ENCODE measurements around the gene CEP164. TPM values are rescaled to one million over a fixed set of nuclear protein-coding genes. Genes with fewer than 3 reads are reported as not detected.

The CEP164 gene
- total and polyA plus RNA-seq, 10 of the 15 experiments (the other 5 are each of a cell fraction or from before 2014, with no cell fraction given) = 4.2 to 31.2 (median 20.2) TPM

DNA sequence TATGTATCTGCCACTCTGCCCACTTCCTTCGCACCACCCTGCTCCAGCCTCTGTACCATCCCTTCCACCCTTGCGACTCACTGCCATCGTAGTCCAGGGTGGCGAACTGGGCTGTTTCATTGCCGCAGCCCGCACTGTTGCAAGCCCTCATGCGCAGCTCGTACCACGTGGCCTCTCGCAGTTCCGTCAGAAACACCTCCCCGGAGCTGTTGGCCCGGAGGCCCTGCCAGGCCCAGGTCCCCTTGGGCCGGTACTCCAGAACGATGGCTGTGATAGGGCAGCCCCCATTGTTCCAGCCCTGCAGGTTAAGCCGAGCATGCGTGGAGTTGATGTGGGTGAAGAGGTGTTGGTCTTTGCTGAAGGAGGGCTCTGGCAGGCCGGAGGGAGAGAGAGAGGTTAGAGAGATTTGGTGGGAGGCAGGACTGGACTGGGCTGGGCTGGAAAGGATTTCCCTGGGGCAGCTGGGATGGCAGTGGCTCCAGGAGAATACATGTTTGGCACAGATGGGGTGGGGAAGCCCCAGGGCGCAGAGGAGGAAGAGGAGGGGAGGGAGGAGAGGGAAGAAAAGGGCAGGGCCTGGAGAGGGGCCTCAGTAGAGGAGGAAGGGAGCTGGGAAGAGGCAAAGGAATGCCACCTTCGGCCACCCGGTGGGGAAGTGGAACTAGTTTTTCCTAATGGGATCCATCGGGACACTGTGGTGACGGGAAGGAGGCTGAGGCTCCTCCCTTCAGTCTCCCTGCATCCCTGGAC lies 109.6 kb downstream of the CEP164 start:
- ChIA-PET RAD21 (ENCODE audit: unreplicated experiment) (no interaction called here), SMC1A (ENCODE audit: uncharacterized antibody, unreplicated experiment) (interaction anchor here (1.3 kb wide), 1 partner anchor 11 kb away, joined by 4 read pairs; no protein-coding TSS in a partner anchor), CTCF (no interaction called here), POLR2A (no interaction called here)
- H3K4me2 ChIP-seq (ENCODE audit: control insufficient read depth, insufficient read depth) = no peak overlapping the region
- ATAC-seq (no peak), FAIRE-seq (no peak), DNase-seq (ENCODE audit: low read depth, low spot score) (no peak)
- no TSS peak for BruUV-seq (replicated peaks)
- in situ Hi-C loops (cut with MboI) (loop anchor here (25.0 kb wide), 1 partner anchor 625 kb away; no protein-coding TSS in a partner anchor), intact Hi-C loops (cut with micrococcal nuclease; ENCODE audit: unreplicated experiment) (no loop called here)
- no peak overlapping the region for H3K4me3 ChIP-seq
- peaks cover 19% of the 10 kb centered on the region for H3K4me1 ChIP-seq (ENCODE audit: control insufficient read depth, insufficient read depth, low read length)
- no peak overlapping the region for H3K9ac ChIP-seq (ENCODE audit: control insufficient read depth, insufficient read depth, low read length)
- H3K27ac ChIP-seq (ENCODE audit: control insufficient read depth, insufficient read depth) = no peak overlapping the region
- H4K20me1 ChIP-seq (ENCODE audit: control insufficient read depth, insufficient read depth) = no peaks in the 10 kb centered on the region
- WGBS (ENCODE audit: insufficient coverage, insufficient replicate concordance, low lambda C conversion rate, missing lambda C conversion rate) = 64% methylated on average over 23 of the region's 23 CpGs
- no peaks in the 10 kb centered on the region for H3K36me3 ChIP-seq (ENCODE audit: control insufficient read depth in 2 of 2, insufficient read depth in 2 of 2, low read length in 1 of 2)
- no peak overlapping the region for H2AFZ ChIP-seq (ENCODE audit: control insufficient read depth, low read depth, low read length)
- no peaks in the 10 kb centered on the region; a peak in 1 of 4 replicates for H3K27me3 ChIP-seq (replicated peaks in 1 of 2; ENCODE audit: control insufficient read depth in 2 of 2, insufficient read depth in 2 of 2, low read length in 1 of 2)
- H3K79me2 ChIP-seq (ENCODE audit: control insufficient read depth, insufficient read depth, low read length) = no peaks in the 10 kb centered on the region
- H3K9me3 ChIP-seq (replicated peaks; ENCODE audit: control insufficient read depth, insufficient read depth, low read length) = no peaks in the 10 kb centered on the region
- TF ChIP-seq FOXM1 (IDR thresholded peaks at IDR 0.05; ENCODE audit: low read depth, low read length) (no peak), ZBTB40 (IDR thresholded peaks at IDR 0.05; ENCODE audit: borderline replicate concordance) (no peak), BRCA1 (IDR thresholded peaks at IDR 0.05; ENCODE audit: low read depth, low read length) (no peak), CBX3 (IDR thresholded peaks at IDR 0.05; ENCODE audit: borderline replicate concordance, low read depth) (no peak), PRDM15 (CRISPR knock-in tag; IDR thresholded peaks at IDR 0.05) (no peak), PAX5 (IDR thresholded peaks at IDR 0.05; ENCODE audit: borderline replicate concordance, low read depth, low read length) (no peak), E2F8 (IDR thresholded peaks at IDR 0.05; ENCODE audit: low read depth, partially characterized antibody) (no peak), STAT3 (IDR thresholded peaks at IDR 0.05; ENCODE audit: low read depth, low read length) (no peak), ATF7 (IDR thresholded peaks at IDR 0.05; ENCODE audit: low read depth) (no peak), ZNF217 (IDR thresholded peaks at IDR 0.05) (no peak), SIN3A (IDR thresholded peaks at IDR 0.05; ENCODE audit: low read depth, low read length) (no peak)

Measured in GM12878 (cell line).